ENCODE results near the gene MCTP1. TPM values are rescaled to one million over a fixed set of nuclear protein-coding genes. Genes with fewer than 3 reads are reported as not detected.

Gene MCTP1
- total RNA-seq: 1 to 10 TPM; 3.3 to 5.0 TPM

GRCh38 chr5:95284572-95285408, at the start of gene MCTP1:
TSS of gene MCTP1 (minus strand) at chr5:95285094.
- H3K27ac ChIP-seq: peak within 1 kb of the TSS; percentile 10 to 31
- under 1% methylated on average over 83 of the region's 83 CpGs for WGBS
- intact Hi-C loops (cut with DNase I): no loop called here
- TF ChIP-seq POLR2AphosphoS5 (IDR thresholded peaks at IDR 0.05) (no peak), POLR2A (IDR thresholded peaks at IDR 0.05) (no peak), CTCF (IDR thresholded peaks at IDR 0.05) (no peak)
- no peak for DNase-seq (ENCODE audit: low spot score)
- H3K4me1 ChIP-seq (replicated peaks): peaks cover 3% of the 10 kb centered on the region
- no peaks in the 10 kb centered on the region for H3K27me3 ChIP-seq (replicated peaks; ENCODE audit: insufficient read depth)
- H3K9me3 ChIP-seq: no peaks in the 10 kb centered on the region
- peak within 1 kb of the TSS; percentile 45 to 50 for H3K4me3 ChIP-seq
- no peaks in the 10 kb centered on the region for H3K36me3 ChIP-seq

- H3K27me3 ChIP-seq (replicated peaks; ENCODE audit: insufficient read depth): no peaks in the 10 kb centered on the region
- TF ChIP-seq POLR2AphosphoS5 (IDR thresholded peaks at IDR 0.05): no peak
- TF ChIP-seq CTCF (IDR thresholded peaks at IDR 0.05): no peak
- no peak for TF ChIP-seq POLR2A (IDR thresholded peaks at IDR 0.05)
- 74% methylated on average over 3 of the region's 3 CpGs for WGBS
- no peaks in the 10 kb centered on the region for H3K4me1 ChIP-seq (replicated peaks)
- DNase-seq (ENCODE audit: low spot score): no peak
- no peak overlapping the region for H3K4me3 ChIP-seq
- H3K36me3 ChIP-seq: no peaks in the 10 kb centered on the region
- no peaks in the 10 kb centered on the region for H3K9me3 ChIP-seq
- intact Hi-C loops (cut with DNase I): no loop called here
- H3K27ac ChIP-seq: no peak overlapping the region
These were observed 47.3 kb upstream of the MCTP1 start for GRCh38 chr5:95332158-95332557.

DNA sequence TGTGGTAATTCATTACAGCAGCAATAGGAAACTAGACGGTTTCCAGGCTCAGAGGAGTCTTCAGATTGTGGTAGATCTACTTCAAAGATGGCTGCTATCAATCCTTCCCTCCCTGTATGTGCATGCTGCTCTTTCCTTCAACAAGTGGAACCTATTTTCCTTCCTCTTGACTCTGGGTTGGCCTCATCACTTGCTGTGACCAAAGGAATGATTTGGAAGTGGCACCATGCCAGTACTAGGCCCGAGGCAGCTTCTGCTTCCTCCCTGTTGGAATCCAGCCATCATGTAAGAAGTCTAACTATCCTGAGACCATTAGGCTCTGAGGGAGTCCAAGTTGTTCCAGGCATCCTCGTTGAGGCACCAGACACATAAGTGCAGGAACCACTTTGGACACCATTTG, 46.5 kb upstream of the MCTP1 start:
- no peak for TF ChIP-seq POLR2A (IDR thresholded peaks at IDR 0.05)
- TF ChIP-seq POLR2AphosphoS5 (IDR thresholded peaks at IDR 0.05): no peak
- Histone ChIP-seq H3K9me3 (no peaks in the 10 kb centered on the region), H3K4me1 (replicated peaks) (no peaks in the 10 kb centered on the region), H3K36me3 (no peaks in the 10 kb centered on the region), H3K27ac (no peak overlapping the region), H3K4me3 (no peak overlapping the region), H3K27me3 (replicated peaks; ENCODE audit: insufficient read depth) (no peaks in the 10 kb centered on the region)
- intact Hi-C loops (cut with DNase I): no loop called here
- DNase-seq (ENCODE audit: low spot score): no peak
- WGBS: 39% methylated on average over 3 of the region's 3 CpGs

- TF ChIP-seq CTCF (IDR thresholded peaks at IDR 0.05) (no peak), POLR2AphosphoS5 (IDR thresholded peaks at IDR 0.05) (no peak), POLR2A (IDR thresholded peaks at IDR 0.05) (no peak)
- Histone ChIP-seq H3K27me3 (replicated peaks; ENCODE audit: insufficient read depth) (no peaks in the 10 kb centered on the region), H3K36me3 (no peaks in the 10 kb centered on the region), H3K27ac (no peak overlapping the region), H3K9me3 (no peaks in the 10 kb centered on the region), H3K4me3 (no peak overlapping the region), H3K4me1 (replicated peaks) (no peaks in the 10 kb centered on the region)
- WGBS: 77% methylated on average over 6 of the region's 6 CpGs
- intact Hi-C loops (cut with DNase I): no loop called here
- DNase-seq (ENCODE audit: low spot score): no peak
These were observed 42.3 kb upstream of the MCTP1 start for GRCh38 chr5:95327211-95327610.

DNA sequence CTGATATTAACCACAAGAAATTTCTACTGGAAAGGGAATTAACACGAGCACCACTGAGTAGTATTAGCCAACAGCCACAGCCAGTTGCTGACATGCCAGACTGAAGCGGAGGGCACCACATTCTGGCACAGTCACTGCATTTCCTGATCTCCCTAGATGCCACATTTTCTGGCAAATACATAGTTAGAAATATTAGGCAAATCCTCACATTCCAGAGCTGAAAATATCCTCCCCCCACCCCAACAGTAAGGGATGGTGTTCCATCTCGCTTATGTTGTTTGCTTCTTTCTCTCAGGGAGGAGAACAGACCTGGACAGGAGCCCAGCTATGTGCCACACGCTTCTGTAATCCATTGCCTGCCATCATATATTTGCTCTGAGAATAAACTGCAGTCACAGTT, 32.8 kb upstream of the MCTP1 start:
- 31% methylated on average over 4 of the region's 4 CpGs for WGBS
- TF ChIP-seq CTCF (IDR thresholded peaks at IDR 0.05): no peak
- TF ChIP-seq POLR2AphosphoS5 (IDR thresholded peaks at IDR 0.05): peak; percentile 50
- Histone ChIP-seq H3K27me3 (replicated peaks; ENCODE audit: insufficient read depth) (no peaks in the 10 kb centered on the region), H3K9me3 (no peaks in the 10 kb centered on the region), H3K36me3 (no peaks in the 10 kb centered on the region), H3K4me3 (no peak overlapping the region), H3K4me1 (replicated peaks) (peaks cover 2% of the 10 kb centered on the region), H3K27ac (no peak overlapping the region)
- DNase-seq (ENCODE audit: low spot score): peak; percentile 56
- intact Hi-C loops (cut with DNase I): no loop called here
